Coronary artery (tissue), 2 donors: ENCODE measurements around the gene ASB2.

ENCODE experiments used
- DNase-seq: peaks from one replicate; pipeline ENCODE4 v3.0.0-alpha.2; 2017; ENCODE audit warnings: low spot score
- H3K27ac ChIP-seq, 2 donors: fragments of 200-600 bp; sonication (generic); one replicate each; pipeline ENCODE4 v1.5.1; 2016 to 2019
- H3K4me3 ChIP-seq: fragments of 200-600 bp; sonication (generic); 2 replicates; pipeline ENCODE4 v1.5.1; 2016; ENCODE audit warnings: mild to moderate bottlenecking, moderate library complexity
- TF ChIP-seq, protein P1 (sequence below): fragments of 200-600 bp; sonication (generic); IDR thresholded peaks from one replicate; pipeline ENCODE4 v1.5.1; 2019; ENCODE audit warnings: antibody characterized with exemption

ASB2 gene

DNA sequence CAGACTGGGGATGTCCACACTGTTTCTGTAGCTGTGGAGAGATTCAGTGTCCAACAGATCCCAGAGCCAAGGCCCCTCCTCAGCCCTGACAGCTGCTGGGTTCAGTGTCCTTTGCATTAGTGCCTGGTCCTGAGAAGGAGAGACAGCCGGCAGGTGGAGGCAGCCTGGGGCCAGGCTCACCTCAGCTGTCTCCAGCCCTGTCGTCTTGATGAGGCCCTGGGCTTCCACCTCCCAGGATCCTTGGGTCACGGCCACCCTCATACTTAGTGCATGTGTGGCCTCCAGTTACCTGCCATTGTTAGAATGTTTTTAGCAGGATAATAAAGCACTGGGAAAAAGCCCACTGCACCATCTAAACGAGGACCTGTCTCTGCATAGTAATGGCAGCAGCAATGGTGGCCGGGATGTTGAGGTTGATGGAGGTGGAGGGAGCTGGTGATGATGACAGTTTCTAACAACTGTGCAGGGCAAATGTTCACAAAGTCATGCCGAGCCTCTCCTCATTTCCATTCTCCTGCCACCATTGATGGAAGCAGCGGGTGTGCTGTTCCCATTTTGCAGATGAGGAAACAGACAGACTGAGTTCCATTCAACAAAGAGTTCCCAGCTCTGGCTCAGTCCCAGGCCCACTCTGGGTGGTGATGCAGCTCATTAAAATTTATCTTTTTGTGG, 17.7 kb downstream of the ASB2 start:
- no peak for DNase-seq
- peak overlapping the region; percentile 19 to 27 for H3K27ac ChIP-seq
- H3K4me3 ChIP-seq: no peak overlapping the region
- TF ChIP-seq, protein P1, sequence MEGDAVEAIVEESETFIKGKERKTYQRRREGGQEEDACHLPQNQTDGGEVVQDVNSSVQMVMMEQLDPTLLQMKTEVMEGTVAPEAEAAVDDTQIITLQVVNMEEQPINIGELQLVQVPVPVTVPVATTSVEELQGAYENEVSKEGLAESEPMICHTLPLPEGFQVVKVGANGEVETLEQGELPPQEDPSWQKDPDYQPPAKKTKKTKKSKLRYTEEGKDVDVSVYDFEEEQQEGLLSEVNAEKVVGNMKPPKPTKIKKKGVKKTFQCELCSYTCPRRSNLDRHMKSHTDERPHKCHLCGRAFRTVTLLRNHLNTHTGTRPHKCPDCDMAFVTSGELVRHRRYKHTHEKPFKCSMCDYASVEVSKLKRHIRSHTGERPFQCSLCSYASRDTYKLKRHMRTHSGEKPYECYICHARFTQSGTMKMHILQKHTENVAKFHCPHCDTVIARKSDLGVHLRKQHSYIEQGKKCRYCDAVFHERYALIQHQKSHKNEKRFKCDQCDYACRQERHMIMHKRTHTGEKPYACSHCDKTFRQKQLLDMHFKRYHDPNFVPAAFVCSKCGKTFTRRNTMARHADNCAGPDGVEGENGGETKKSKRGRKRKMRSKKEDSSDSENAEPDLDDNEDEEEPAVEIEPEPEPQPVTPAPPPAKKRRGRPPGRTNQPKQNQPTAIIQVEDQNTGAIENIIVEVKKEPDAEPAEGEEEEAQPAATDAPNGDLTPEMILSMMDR: no peak

DNA sequence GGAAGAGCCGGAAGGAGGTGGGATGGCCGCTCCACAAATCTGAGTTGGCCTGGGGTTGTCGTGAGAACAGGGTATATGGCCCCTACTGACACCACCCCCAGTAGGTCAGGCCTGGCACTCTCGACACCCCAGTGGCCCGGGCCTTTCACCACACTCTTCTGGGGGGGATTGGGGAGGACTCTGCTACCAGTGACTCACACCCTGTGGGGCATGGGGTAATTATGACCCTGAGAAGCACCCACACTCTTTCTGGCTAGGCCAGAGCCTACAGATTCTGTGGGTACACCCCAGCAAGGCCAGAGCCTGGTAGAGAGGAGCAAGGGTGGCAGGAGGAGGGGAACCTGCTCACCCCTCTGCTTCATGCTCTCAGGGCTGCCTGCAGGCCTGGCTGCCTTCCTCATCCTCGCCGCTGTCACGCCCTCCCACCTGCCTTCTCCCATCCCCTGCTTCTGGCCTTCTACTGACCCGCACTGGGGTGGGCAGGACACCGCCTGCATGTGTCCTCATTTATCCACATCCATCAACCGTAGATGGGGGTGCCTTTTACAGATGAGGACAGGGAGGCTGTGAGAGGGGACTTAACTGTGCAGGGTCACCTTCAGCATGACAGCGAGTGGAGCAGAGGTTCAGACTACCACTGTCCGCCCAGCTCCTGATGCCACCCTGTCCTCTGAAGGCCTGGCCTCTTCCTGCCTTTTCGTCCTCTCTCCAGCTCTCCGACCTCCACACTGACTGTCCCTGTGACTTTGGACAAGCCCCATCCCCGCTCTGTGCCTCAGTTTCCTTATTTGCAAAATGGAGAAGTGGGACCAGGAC, 18.4 kb downstream of the ASB2 start:
- peak overlapping the region in 1 of 2 donors; percentile 60 for H3K27ac ChIP-seq
- no peak for DNase-seq
- H3K4me3 ChIP-seq: no peak overlapping the region
- TF ChIP-seq, protein P1: no peak

DNA sequence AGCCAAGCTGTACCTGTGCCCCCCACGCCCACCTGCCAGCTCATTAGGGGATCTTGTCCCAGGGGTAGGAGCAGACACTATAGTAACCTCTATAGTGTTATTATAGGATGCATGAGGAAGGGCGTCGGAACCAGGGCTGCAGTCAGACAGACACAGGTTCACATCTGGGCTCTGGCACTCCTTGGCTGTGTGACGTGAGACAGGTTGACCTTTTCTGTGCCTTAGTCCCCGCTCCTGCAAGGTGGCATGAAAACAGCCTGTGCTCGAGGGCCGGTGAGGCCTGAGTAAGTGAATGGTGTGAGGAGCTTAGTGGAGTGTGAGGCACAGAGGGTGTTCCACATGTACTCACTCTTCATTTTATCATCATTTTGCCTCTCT, 19.0 kb downstream of the ASB2 start:
- TF ChIP-seq, protein P1: no peak
- Histone ChIP-seq H3K4me3 (no peak overlapping the region), H3K27ac (peak overlapping the region in 1 of 2 donors; percentile 60)
- DNase-seq: no peak

DNA sequence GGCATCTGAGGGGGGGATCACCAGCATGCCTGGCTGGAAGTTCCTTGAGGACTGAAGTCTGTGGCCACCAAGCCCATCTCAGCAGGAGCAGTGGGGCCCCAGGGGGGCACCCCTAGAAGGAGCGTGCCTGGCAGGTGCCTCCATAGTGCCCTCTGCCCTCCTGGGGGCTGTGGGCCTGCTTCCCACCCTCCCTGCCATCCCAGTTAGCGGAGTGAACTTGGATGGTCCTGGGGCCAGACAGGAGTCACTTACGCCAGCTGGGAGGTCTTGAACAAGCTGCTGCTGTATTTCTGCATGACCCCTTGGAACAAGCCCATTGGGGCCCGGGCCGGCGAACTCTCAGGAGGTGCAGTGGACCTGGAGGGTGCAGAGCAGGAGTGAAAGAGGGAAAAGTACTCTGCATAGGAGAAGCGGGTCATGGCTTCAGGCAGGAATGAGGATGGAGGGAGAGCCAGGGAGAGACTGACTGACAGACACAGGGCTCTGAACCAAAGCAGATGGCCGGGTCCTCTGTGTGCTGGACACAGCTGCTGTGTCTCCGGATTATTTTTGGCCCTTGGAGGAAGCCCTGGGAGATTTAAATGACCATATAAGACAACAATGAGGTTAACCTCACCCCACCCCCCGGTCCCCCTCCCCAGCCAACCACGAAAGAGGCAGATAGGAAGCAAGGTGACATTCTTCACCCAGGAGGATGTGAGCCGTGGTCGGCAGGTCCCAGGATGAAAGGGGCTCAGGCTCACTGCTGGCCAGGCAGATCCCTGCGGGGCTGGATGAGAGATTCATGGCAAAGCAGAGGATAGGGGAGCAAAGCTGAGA, 19.6 kb downstream of the ASB2 start:
- TF ChIP-seq, protein P1: no peak
- DNase-seq: no peak
- H3K4me3 ChIP-seq: no peak overlapping the region
- peak overlapping the region in 1 of 2 donors; percentile 60 for H3K27ac ChIP-seq

DNA sequence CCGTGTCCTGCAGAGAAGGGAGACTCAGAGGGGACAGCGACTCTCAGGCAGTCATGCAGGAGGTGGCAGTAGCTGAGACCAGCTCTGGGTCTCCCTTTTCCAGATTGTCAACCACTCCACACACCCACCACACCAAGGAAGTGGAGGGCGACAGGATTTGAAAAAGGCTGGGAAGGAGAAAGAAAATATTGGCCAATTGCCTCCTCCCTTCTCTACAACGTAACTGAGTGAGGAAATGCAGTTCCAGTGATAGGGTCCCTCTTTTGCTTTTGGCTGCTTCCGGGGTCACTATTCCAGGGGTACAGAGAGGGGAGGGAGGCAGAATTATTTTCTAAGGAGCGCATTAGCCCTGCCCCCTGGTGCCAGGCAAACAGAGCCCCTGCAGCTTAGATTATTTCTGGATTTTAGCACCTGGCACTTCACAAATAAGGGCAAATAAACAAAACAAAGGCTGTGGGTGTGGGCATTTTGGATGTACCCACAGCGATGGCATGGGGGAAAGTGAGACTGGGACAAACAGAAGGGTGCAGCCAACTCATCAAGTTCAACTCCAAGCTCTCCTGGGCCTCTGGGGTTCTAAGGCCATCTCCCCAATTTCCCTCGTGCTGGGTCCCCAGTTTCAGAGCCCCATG, 20.4 kb downstream of the ASB2 start:
- TF ChIP-seq, protein P1: no peak
- H3K4me3 ChIP-seq: no peak overlapping the region
- peak overlapping the region in 1 of 2 donors; percentile 60 for H3K27ac ChIP-seq

DNA sequence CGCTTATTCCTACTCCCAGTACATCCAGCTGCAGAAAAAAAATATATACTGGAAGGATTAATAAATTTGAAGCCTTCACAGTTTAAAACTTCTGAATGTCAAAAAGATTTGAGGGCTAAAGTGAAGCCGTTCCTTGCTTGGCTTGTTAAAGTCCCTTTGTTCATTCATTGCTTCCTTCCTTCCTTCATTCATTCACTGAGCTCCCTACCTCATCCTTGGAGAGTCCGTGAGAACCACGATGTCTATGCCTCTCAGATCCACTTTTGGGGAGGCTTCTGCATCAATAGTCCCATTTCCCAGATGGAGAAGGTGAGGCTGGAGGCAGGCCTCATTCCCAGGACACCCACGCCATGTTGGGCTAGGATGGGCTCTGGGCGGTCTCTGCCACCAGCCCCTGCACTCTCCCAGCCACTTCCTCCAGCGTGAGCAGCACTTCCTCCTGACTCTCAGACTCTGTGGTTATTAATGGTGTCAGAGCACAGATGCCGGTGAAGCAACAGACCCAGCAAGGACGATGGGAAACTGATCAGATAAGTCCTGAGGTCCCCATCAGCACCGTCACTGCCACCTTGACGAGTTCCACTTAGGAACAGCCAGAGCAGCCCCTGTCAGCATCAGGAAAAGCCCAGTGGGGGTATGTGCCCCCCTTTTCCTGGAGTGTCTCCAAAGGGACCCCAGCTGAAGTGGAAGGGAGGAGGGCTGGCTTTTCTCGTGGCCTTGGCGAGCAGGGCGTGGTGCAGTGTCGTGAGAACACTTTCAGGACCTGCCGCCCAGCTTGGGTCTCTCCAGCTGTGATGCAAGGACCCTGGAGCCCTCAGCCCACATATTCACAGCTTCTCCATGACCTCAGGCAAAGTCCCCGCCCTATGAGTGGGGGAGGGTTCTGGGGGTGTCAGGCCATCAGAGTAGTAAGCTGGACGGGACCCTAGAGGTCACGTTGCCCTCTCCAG, 21.2 kb downstream of the ASB2 start:
- TF ChIP-seq, protein P1: no peak
- Histone ChIP-seq H3K4me3 (peak overlapping the region; percentile 21), H3K27ac (peak overlapping the region in 1 of 2 donors; percentile 7)
- DNase-seq: no peak

More for the DNA sequence above, 20.4 kb downstream of the ASB2 start:
- DNase-seq: no peak
